ENCODE results near the gene UBE3C. TPM values are rescaled to one million over a fixed set of nuclear protein-coding genes. Genes with fewer than 3 reads are reported as not detected.
"Not testable (repeated sequence)": the region's sequence is repeated elsewhere in the genome, so short reads cannot be mapped to it uniquely, and the experiment has no call there.

UBE3C gene
- total RNA-seq, 1 donor from 2014 or later: 78.8 TPM

- Histone ChIP-seq H3K4me3 (ENCODE audit: low read length in 3 of 3) (no peak overlapping the region), H3K27ac (ENCODE audit: low read depth, low read length) (no peak overlapping the region), H3K27me3 (ENCODE audit: control insufficient read depth in 3 of 3, insufficient read depth in 3 of 3, low read length in 3 of 3) (peaks cover 10 to 13% (median 12%) of the 10 kb centered on the region in 3 donors), H3K9ac (ENCODE audit: low read depth in 1 of 3, low read length in 3 of 3) (no peak overlapping the region), H3K9me3 (ENCODE audit: control insufficient read depth in 3 of 3, low read length in 3 of 3) (no peaks in the 10 kb centered on the region), H3K4me1 (ENCODE audit: control insufficient read depth in 3 of 3, insufficient read depth in 3 of 3, low read length in 3 of 3) (no peaks in the 10 kb centered on the region), H3K36me3 (ENCODE audit: control insufficient read depth in 3 of 3, insufficient read depth in 3 of 3, low read length in 3 of 3) (no peaks in the 10 kb centered on the region)
Observed at GRCh38 chr7:157129200-157129599, 9.5 kb upstream of the UBE3C start.

- Histone ChIP-seq H3K27me3 (ENCODE audit: control insufficient read depth in 3 of 3, insufficient read depth in 3 of 3, low read length in 3 of 3) (peaks cover 10 to 13% (median 12%) of the 10 kb centered on the region in 3 donors), H3K4me1 (ENCODE audit: control insufficient read depth in 3 of 3, insufficient read depth in 3 of 3, low read length in 3 of 3) (no peaks in the 10 kb centered on the region), H3K27ac (ENCODE audit: low read depth, low read length) (no peak overlapping the region)
Observed at GRCh38 chr7:157129907-157130460, 8.7 kb upstream of the UBE3C start.

GRCh38 chr7:157130849-157131248 lies 7.9 kb upstream of the UBE3C start:
- H3K9me3 ChIP-seq (ENCODE audit: control insufficient read depth in 3 of 3, low read length in 3 of 3); H3K27ac ChIP-seq (ENCODE audit: low read depth, low read length); H3K4me1 ChIP-seq (ENCODE audit: control insufficient read depth in 3 of 3, insufficient read depth in 3 of 3, low read length in 3 of 3); H3K9ac ChIP-seq (ENCODE audit: low read depth in 1 of 3, low read length in 3 of 3); H3K4me3 ChIP-seq (ENCODE audit: low read length in 3 of 3); H3K36me3 ChIP-seq (ENCODE audit: control insufficient read depth in 3 of 3, insufficient read depth in 3 of 3, low read length in 3 of 3): not testable (repeated sequence)
- H3K27me3 ChIP-seq (ENCODE audit: control insufficient read depth in 3 of 3, insufficient read depth in 3 of 3, low read length in 3 of 3): peaks cover 10 to 13% (median 12%) of the 10 kb centered on the region in 3 donors

More at GRCh38 chr7:157129907-157130460, 8.7 kb upstream of the UBE3C start:
- Histone ChIP-seq H3K9me3 (ENCODE audit: control insufficient read depth in 3 of 3, low read length in 3 of 3) (no peaks in the 10 kb centered on the region), H3K9ac (ENCODE audit: low read depth in 1 of 3, low read length in 3 of 3) (no peak overlapping the region), H3K4me3 (ENCODE audit: low read length in 3 of 3) (no peak overlapping the region), H3K36me3 (ENCODE audit: control insufficient read depth in 3 of 3, insufficient read depth in 3 of 3, low read length in 3 of 3) (no peaks in the 10 kb centered on the region)

- no peak overlapping the region for H3K9ac ChIP-seq (ENCODE audit: low read depth in 1 of 3, low read length in 3 of 3)
- no peak overlapping the region for H3K4me3 ChIP-seq (ENCODE audit: low read length in 3 of 3)
- no peaks in the 10 kb centered on the region for H3K9me3 ChIP-seq (ENCODE audit: control insufficient read depth in 3 of 3, low read length in 3 of 3)
- H3K36me3 ChIP-seq (ENCODE audit: control insufficient read depth in 3 of 3, insufficient read depth in 3 of 3, low read length in 3 of 3): no peaks in the 10 kb centered on the region
- H3K27me3 ChIP-seq (ENCODE audit: control insufficient read depth in 3 of 3, insufficient read depth in 3 of 3, low read length in 3 of 3): peaks cover 10 to 13% (median 12%) of the 10 kb centered on the region in 3 donors
- H3K4me1 ChIP-seq (ENCODE audit: control insufficient read depth in 3 of 3, insufficient read depth in 3 of 3, low read length in 3 of 3): no peaks in the 10 kb centered on the region
- H3K27ac ChIP-seq (ENCODE audit: low read depth, low read length): no peak overlapping the region
Observed at GRCh38 chr7:157132796-157133195, 5.9 kb upstream of the UBE3C start.

GRCh38 chr7:157133304-157133703 lies 5.4 kb upstream of the UBE3C start:
- Histone ChIP-seq H3K9ac (ENCODE audit: low read depth in 1 of 3, low read length in 3 of 3) (no peak overlapping the region), H3K4me3 (ENCODE audit: low read length in 3 of 3) (no peak overlapping the region), H3K9me3 (ENCODE audit: control insufficient read depth in 3 of 3, low read length in 3 of 3) (no peaks in the 10 kb centered on the region), H3K27me3 (ENCODE audit: control insufficient read depth in 3 of 3, insufficient read depth in 3 of 3, low read length in 3 of 3) (peaks cover 10 to 13% (median 12%) of the 10 kb centered on the region in 3 donors), H3K27ac (ENCODE audit: low read depth, low read length) (no peak overlapping the region), H3K36me3 (ENCODE audit: control insufficient read depth in 3 of 3, insufficient read depth in 3 of 3, low read length in 3 of 3) (no peaks in the 10 kb centered on the region), H3K4me1 (ENCODE audit: control insufficient read depth in 3 of 3, insufficient read depth in 3 of 3, low read length in 3 of 3) (peaks cover 0 to 4% (median 2%) of the 10 kb centered on the region in 3 donors)

- Histone ChIP-seq H3K27me3 (ENCODE audit: control insufficient read depth in 3 of 3, insufficient read depth in 3 of 3, low read length in 3 of 3) (peaks cover 3 to 6% (median 3%) of the 10 kb centered on the region in 3 donors), H3K4me3 (ENCODE audit: low read length in 3 of 3) (no peak overlapping the region), H3K9ac (ENCODE audit: low read depth in 1 of 3, low read length in 3 of 3) (no peak overlapping the region), H3K27ac (ENCODE audit: low read depth, low read length) (no peak overlapping the region), H3K36me3 (ENCODE audit: control insufficient read depth in 3 of 3, insufficient read depth in 3 of 3, low read length in 3 of 3) (peaks cover 7 to 8% (median 7%) of the 10 kb centered on the region in 3 donors), H3K9me3 (ENCODE audit: control insufficient read depth in 3 of 3, low read length in 3 of 3) (no peaks in the 10 kb centered on the region), H3K4me1 (ENCODE audit: control insufficient read depth in 3 of 3, insufficient read depth in 3 of 3, low read length in 3 of 3) (peaks cover 19 to 24% (median 21%) of the 10 kb centered on the region in 3 donors)
Observed at GRCh38 chr7:157136372-157136771, 2.4 kb upstream of the UBE3C start.

- peaks cover 24 to 38% (median 32%) of the 10 kb centered on the region in 3 donors for H3K4me1 ChIP-seq (ENCODE audit: control insufficient read depth in 3 of 3, insufficient read depth in 3 of 3, low read length in 3 of 3)
- peak overlapping the region; percentile 60 to 84 (median 76) for H3K4me3 ChIP-seq (ENCODE audit: low read length in 3 of 3)
- H3K36me3 ChIP-seq (ENCODE audit: control insufficient read depth in 3 of 3, insufficient read depth in 3 of 3, low read length in 3 of 3): peaks cover 10 to 13% (median 11%) of the 10 kb centered on the region in 3 donors
- H3K27me3 ChIP-seq (ENCODE audit: control insufficient read depth in 3 of 3, insufficient read depth in 3 of 3, low read length in 3 of 3): no peaks in the 10 kb centered on the region
- peak overlapping the region; percentile 87 for H3K27ac ChIP-seq (ENCODE audit: low read depth, low read length)
- no peaks in the 10 kb centered on the region for H3K9me3 ChIP-seq (ENCODE audit: control insufficient read depth in 3 of 3, low read length in 3 of 3)
- peak overlapping the region; percentile 48 to 80 (median 62) for H3K9ac ChIP-seq (ENCODE audit: low read depth in 1 of 3, low read length in 3 of 3)
Observed at GRCh38 chr7:157138101-157138423, 664 bp upstream of the UBE3C start.

- H3K4me3 ChIP-seq (ENCODE audit: low read length in 3 of 3): peak overlapping the region; percentile 65 to 84 (median 82)
- peaks cover 31 to 47% (median 35%) of the 10 kb centered on the region in 3 donors for H3K4me1 ChIP-seq (ENCODE audit: control insufficient read depth in 3 of 3, insufficient read depth in 3 of 3, low read length in 3 of 3)
Observed at GRCh38 chr7:157139111-157139809, 534 bp downstream of the UBE3C start.

GRCh38 chr7:157139810-157140510 lies 1.2 kb downstream of the UBE3C start:
- H3K36me3 ChIP-seq (ENCODE audit: control insufficient read depth in 3 of 3, insufficient read depth in 3 of 3, low read length in 3 of 3): peaks cover 10 to 13% (median 13%) of the 10 kb centered on the region in 3 donors
- no peaks in the 10 kb centered on the region for H3K9me3 ChIP-seq (ENCODE audit: control insufficient read depth in 3 of 3, low read length in 3 of 3)
- peak overlapping the region; percentile 73 to 93 (median 90) for H3K9ac ChIP-seq (ENCODE audit: low read depth in 1 of 3, low read length in 3 of 3)
- H3K27ac ChIP-seq (ENCODE audit: low read depth, low read length): peak overlapping the region; percentile 87
- no peaks in the 10 kb centered on the region for H3K27me3 ChIP-seq (ENCODE audit: control insufficient read depth in 3 of 3, insufficient read depth in 3 of 3, low read length in 3 of 3)
- peak overlapping the region; percentile 65 to 84 (median 82) for H3K4me3 ChIP-seq (ENCODE audit: low read length in 3 of 3)
- peaks cover 31 to 47% (median 39%) of the 10 kb centered on the region in 3 donors for H3K4me1 ChIP-seq (ENCODE audit: control insufficient read depth in 3 of 3, insufficient read depth in 3 of 3, low read length in 3 of 3)

More at GRCh38 chr7:157139111-157139809, 534 bp downstream of the UBE3C start:
- Histone ChIP-seq H3K9ac (ENCODE audit: low read depth in 1 of 3, low read length in 3 of 3) (peak overlapping the region; percentile 73 to 93 (median 90)), H3K27ac (ENCODE audit: low read depth, low read length) (peak overlapping the region; percentile 87), H3K9me3 (ENCODE audit: control insufficient read depth in 3 of 3, low read length in 3 of 3) (no peaks in the 10 kb centered on the region), H3K27me3 (ENCODE audit: control insufficient read depth in 3 of 3, insufficient read depth in 3 of 3, low read length in 3 of 3) (no peaks in the 10 kb centered on the region), H3K36me3 (ENCODE audit: control insufficient read depth in 3 of 3, insufficient read depth in 3 of 3, low read length in 3 of 3) (peaks cover 10 to 13% (median 11%) of the 10 kb centered on the region in 3 donors)

Measured in skeletal muscle tissue (tissue), 4 donors.